Measurements from ENCODE around the gene PRXL2B. TPM values are rescaled to one million over a fixed set of nuclear protein-coding genes. Genes with fewer than 3 reads are reported as not detected.

PRXL2B gene
- total RNA-seq, 1 donor from 2014 or later = 40.3 TPM

DNA sequence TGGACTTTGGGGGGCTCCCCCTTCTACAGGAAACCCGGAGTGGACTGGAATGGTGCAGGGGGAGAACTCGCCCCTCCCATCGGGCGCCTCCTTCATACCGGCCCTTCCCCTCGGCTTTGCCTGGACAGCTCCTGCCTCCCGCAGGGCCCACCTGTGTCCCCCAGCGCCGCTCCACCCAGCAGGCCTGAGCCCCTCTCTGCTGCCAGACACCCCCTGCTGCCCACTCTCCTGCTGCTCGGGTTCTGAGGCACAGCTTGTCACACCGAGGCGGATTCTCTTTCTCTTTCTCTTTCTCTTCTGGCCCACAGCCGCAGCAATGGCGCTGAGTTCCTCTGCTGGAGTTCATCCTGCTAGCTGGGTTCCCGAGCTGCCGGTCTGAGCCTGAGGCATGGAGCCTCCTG lies 30.3 kb upstream of the PRXL2B start, which contains the start of gene TNFRSF14:
TNFRSF14 (plus strand) TSS at position 95 of the 401 bp plus-strand sequence; CDS start at position 389, 294 bp downstream.
- Mint-ChIP-seq H3K4me3 (peak within 1 kb of the TSS; percentile 67), H3K9me3 (no peaks in the 10 kb centered on the region), H3K36me3 (no peaks in the 10 kb centered on the region), H3K4me1 (ENCODE audit: unreplicated experiment) (peaks cover 5% of the 10 kb centered on the region), H3K27ac (peak within 1 kb of the TSS; percentile 72), H3K27me3 (no peaks in the 10 kb centered on the region)
- TF ChIP-seq CTCF (conservative IDR thresholded peaks at IDR 0.05) = no peak
- DNase-seq (ENCODE audit: extremely low spot score, unreplicated experiment) = no peak

DNA sequence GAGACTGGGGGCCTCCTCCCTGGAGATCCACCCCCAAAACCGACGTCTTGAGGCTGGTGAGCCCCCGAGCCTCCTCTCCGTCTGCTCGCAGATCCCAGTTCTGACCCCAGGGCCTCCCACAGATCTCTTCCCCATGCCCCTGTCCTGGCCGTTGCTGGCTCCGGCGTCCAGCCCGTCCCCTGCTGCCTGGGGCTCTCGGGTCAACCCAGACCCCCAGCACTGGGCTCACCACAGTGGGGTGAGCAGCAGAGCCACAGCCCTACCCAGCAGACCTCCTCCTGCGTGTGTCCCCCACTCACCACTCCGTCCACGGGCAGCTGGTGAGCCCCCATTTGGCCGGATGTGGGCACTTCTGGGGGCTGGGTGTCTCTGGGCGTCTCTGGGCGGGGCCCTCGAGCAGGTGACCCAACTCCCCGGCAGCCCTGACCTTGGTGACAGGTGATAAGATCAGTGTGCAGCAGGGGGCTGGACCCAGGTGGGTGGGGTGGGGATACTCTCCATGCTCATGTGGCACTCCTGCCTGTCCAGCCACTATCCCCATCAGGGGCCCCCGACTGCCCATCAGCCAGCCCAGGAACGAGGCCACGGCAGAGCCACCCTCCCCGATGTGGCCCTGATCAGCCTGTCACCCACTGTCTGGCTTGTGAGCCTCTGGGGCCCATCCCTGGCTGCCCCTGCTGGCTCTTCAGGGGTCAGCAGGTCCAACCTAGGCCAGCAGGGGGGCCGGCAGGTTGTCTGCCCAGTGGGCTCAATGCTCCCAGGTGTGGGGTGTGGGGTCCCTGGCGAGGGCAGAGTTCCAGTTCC lies 29.7 kb upstream of the PRXL2B start:
- peaks cover 5% of the 10 kb centered on the region for H3K4me1 Mint-ChIP-seq (ENCODE audit: unreplicated experiment)
- no peak for DNase-seq (ENCODE audit: extremely low spot score, unreplicated experiment)
- peak overlapping the region; percentile 67 for H3K4me3 Mint-ChIP-seq
- no peaks in the 10 kb centered on the region for H3K9me3 Mint-ChIP-seq
- H3K36me3 Mint-ChIP-seq = no peaks in the 10 kb centered on the region
- TF ChIP-seq CTCF (conservative IDR thresholded peaks at IDR 0.05) = no peak
- H3K27ac Mint-ChIP-seq = peak overlapping the region; percentile 72
- H3K27me3 Mint-ChIP-seq = no peaks in the 10 kb centered on the region

- DNase-seq (ENCODE audit: extremely low spot score, unreplicated experiment) = no peak
- Mint-ChIP-seq H3K36me3 (no peaks in the 10 kb centered on the region), H3K27ac (no peak overlapping the region), H3K4me1 (ENCODE audit: unreplicated experiment) (peaks cover 5% of the 10 kb centered on the region), H3K27me3 (no peaks in the 10 kb centered on the region), H3K9me3 (no peaks in the 10 kb centered on the region), H3K4me3 (no peak overlapping the region)
- no peak for TF ChIP-seq CTCF (conservative IDR thresholded peaks at IDR 0.05)
These were observed 28.8 kb upstream of the PRXL2B start for GRCh38 chr1:2557482-2558400.

DNA sequence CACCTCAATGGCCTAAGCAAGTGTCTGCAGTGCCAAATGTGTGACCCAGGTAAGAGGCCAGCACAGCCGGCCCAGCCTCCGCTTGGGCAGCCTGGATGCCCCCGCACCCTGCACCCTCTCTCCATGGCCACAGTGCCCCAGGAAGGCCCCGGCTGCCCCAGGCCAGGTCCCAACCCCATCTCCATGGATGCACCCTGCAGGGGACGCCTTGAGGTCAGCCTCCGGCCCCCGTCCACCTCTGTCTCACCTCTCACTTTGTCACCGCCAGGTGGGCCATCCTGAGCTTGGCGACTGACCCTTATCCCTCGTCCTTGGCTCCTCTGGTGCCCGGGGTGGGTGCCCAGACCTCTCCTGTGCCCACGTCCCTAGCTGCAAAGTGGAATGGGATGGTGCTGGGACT lies 28.2 kb upstream of the PRXL2B start:
- Mint-ChIP-seq H3K36me3 (no peaks in the 10 kb centered on the region), H3K4me1 (ENCODE audit: unreplicated experiment) (peaks cover 5% of the 10 kb centered on the region), H3K27ac (no peak overlapping the region), H3K9me3 (no peaks in the 10 kb centered on the region), H3K27me3 (no peaks in the 10 kb centered on the region), H3K4me3 (no peak overlapping the region)
- no peak for TF ChIP-seq CTCF (conservative IDR thresholded peaks at IDR 0.05)
- DNase-seq (ENCODE audit: extremely low spot score, unreplicated experiment) = no peak

GRCh38 chr1:2558861-2559260 lies 27.7 kb upstream of the PRXL2B start:
- no peak overlapping the region for H3K27ac Mint-ChIP-seq
- H3K27me3 Mint-ChIP-seq = no peaks in the 10 kb centered on the region
- TF ChIP-seq CTCF (conservative IDR thresholded peaks at IDR 0.05) = no peak
- no peak for DNase-seq (ENCODE audit: extremely low spot score, unreplicated experiment)
- H3K4me1 Mint-ChIP-seq (ENCODE audit: unreplicated experiment) = peaks cover 5% of the 10 kb centered on the region
- H3K36me3 Mint-ChIP-seq = no peaks in the 10 kb centered on the region
- H3K4me3 Mint-ChIP-seq = no peak overlapping the region
- no peaks in the 10 kb centered on the region for H3K9me3 Mint-ChIP-seq

Measured in type B pancreatic cell (in vitro differentiated cells).